Astrocyte of the spinal cord (primary cell): ENCODE measurements around the gene BECN2.

Experiments
- DNase-seq: peaks from one replicate; pipeline ENCODE4 v3.0.0; 2011; ENCODE audit warnings: low read depth, low spot score
- H3K4me3 ChIP-seq: 2 replicates; pipeline ENCODE4 v1.5.1; 2011; ENCODE audit warnings: low read depth, mild to moderate bottlenecking, low read length, moderate library complexity
- in situ Hi-C: cut with HindIII; loops from 2 replicates; pipeline ENCODE4 v1.10.0; 2017; ENCODE audit warnings: low sequenced_read_pairs
- TF ChIP-seq, protein P1 (sequence below): IDR thresholded peaks from 2 replicates; pipeline ENCODE4 v1.5.1; 2012; ENCODE audit warnings: low read depth, mild to moderate bottlenecking, low read length, inconsistent platforms

Gene BECN2, protein sequence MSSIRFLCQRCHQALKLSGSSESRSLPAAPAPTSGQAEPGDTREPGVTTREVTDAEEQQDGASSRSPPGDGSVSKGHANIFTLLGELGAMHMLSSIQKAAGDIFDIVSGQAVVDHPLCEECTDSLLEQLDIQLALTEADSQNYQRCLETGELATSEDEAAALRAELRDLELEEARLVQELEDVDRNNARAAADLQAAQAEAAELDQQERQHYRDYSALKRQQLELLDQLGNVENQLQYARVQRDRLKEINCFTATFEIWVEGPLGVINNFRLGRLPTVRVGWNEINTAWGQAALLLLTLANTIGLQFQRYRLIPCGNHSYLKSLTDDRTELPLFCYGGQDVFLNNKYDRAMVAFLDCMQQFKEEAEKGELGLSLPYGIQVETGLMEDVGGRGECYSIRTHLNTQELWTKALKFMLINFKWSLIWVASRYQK

DNA sequence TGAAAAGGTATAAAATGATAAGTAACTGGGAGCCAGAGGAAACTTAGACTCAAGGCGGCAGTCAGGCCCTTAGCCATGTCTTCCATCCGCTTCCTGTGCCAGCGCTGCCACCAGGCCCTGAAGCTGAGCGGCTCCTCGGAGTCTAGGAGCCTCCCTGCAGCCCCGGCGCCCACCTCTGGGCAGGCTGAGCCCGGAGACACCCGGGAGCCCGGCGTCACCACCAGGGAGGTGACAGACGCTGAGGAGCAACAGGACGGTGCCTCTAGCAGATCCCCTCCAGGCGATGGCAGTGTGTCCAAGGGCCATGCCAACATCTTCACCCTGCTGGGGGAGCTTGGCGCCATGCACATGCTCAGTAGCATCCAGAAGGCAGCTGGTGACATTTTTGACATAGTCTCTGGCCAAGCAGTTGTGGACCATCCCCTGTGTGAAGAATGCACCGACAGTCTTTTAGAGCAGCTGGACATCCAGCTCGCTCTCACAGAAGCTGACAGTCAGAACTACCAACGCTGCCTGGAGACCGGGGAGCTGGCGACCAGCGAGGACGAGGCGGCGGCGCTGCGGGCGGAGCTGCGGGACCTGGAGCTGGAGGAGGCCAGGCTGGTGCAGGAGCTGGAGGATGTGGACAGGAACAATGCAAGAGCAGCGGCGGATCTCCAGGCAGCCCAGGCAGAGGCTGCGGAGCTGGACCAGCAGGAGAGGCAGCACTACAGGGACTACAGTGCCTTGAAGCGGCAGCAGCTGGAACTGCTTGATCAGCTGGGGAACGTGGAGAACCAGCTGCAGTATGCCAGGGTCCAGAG is at the start of gene BECN2:
Gene BECN2 (plus strand): TSS at position 76 of the 803 bp plus-strand sequence. CDS start 0 bp downstream, at position 76.
- in situ Hi-C loops = no loop called here
- no peak for DNase-seq
- TF ChIP-seq, protein P1, sequence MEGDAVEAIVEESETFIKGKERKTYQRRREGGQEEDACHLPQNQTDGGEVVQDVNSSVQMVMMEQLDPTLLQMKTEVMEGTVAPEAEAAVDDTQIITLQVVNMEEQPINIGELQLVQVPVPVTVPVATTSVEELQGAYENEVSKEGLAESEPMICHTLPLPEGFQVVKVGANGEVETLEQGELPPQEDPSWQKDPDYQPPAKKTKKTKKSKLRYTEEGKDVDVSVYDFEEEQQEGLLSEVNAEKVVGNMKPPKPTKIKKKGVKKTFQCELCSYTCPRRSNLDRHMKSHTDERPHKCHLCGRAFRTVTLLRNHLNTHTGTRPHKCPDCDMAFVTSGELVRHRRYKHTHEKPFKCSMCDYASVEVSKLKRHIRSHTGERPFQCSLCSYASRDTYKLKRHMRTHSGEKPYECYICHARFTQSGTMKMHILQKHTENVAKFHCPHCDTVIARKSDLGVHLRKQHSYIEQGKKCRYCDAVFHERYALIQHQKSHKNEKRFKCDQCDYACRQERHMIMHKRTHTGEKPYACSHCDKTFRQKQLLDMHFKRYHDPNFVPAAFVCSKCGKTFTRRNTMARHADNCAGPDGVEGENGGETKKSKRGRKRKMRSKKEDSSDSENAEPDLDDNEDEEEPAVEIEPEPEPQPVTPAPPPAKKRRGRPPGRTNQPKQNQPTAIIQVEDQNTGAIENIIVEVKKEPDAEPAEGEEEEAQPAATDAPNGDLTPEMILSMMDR = no peak
- H3K4me3 ChIP-seq = no peak within 1 kb of the TSS

DNA sequence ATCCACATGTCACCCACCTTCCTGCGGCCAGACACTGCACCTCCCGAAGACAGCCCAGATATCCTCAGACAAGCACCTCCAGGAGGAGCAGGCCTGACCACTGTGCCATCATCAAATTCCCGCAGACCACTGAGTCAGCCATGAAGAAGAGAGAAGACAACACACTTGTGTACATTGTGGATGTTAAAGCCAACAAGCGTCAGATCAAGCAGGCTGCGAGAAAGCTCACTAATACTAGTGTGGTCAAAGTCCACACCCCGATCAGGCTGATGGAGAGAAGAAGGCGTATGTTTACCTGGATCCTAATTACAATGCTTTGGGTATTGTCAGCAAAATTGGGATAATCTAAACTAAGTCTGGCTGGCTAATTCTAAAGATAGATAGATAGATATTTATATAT is 41.4 kb upstream of the BECN2 start:
- TF ChIP-seq, protein P1 = no peak
- no peak overlapping the region for H3K4me3 ChIP-seq
- in situ Hi-C loops = no loop called here
- DNase-seq = no peak

DNA sequence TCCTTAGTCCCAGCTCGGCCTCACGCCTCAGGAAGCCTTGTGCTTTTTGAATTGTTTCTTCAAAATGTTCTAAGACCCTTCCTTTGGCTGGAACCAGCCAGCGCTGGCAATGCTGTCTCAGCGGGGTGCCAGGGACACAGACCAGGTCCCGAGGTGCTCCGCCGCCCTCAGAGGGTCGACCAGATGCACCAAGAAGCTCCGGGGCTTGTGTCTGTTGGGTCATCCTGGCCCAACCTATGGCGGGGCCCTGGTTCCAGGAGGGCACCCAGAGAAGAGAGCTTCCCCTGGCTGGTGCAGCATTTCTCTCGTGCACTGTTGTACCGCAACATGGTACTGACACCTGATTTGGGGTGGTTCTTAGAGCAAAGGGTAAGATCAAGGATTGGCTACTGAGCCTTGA is 40.1 kb upstream of the BECN2 start:
- H3K4me3 ChIP-seq = no peak overlapping the region
- DNase-seq = no peak
- in situ Hi-C loops = no loop called here
- TF ChIP-seq, protein P1 = no peak

DNA sequence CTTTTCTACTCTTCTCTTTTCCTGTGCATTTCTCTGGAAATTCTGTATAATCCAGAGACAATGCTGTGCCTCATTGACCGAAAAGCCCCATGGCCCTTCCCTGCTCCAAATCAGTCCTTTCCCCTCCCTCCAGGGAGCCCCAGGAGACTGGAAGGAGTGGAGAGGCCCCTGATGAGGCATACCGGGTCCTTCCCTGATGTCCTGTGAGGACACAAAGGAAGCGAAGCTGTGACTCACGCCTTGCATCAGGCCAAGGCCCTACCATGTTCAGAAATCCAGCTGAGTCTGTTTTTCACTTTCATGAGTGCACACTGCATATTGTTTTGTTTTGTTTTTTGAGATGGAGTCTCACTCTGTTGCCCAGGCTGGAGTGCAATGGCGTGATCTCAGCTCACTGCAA is 38.7 kb upstream of the BECN2 start:
- TF ChIP-seq, protein P1 = no peak
- in situ Hi-C loops = no loop called here
- peak; percentile 67 for DNase-seq
- H3K4me3 ChIP-seq = no peak overlapping the region

DNA sequence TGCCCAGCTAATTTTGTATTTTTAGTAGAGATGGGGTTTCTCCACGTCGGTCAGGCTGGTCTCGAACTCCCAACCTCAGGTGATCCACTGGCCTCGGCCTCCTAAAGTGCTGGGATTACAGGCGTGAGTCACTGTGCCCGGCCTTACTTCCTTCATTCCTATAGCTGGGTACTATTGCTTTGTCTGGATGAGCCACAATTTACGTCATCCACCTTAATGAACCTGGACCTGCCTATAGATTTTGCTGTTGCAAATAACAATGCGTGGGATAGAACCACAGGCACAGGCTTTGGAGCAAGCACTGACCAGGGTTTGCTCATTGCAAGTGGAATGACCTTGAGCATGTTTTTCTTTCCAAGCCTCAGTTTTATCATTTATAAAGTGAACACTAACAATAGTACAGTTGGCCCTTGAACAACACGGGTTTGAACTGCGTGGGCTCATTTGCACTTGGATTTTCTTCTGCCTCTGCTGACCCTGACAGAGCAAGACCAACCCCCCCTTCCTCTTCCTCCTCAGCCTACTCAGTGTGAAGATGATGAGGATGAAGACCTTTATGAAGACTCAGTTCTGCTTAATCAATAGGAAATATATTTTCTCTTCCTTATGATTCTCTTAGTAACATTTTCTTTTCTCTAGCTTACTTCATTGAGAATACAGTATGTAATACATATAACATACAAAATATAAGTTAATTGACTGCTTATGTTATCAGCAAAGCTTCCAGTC is 33.3 kb upstream of the BECN2 start:
- no peak for DNase-seq
- no peak overlapping the region for H3K4me3 ChIP-seq
- in situ Hi-C loops = no loop called here
- TF ChIP-seq, protein P1 = no peak

DNA sequence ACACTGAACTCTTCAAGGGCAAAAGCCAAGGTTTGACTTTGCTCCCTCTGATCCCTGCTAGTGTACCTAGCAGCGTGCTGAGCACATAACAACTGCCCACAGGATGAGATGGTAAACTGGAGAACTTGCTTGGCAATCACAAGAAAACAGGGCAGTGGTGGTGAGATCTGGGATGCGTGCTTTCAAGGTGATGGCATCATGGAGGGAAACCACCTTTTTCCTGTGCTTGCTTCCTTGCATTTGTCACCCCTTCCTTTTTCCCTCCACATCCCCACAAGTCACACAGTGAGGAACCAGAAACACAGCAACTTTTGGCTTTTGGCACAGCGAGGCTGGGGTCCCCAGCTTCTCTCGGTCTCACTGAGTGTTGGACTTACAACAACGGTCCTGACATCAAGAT is 31.4 kb upstream of the BECN2 start:
- TF ChIP-seq, protein P1 = no peak
- no peak overlapping the region for H3K4me3 ChIP-seq
- in situ Hi-C loops = no loop called here
- DNase-seq = no peak
